HTERT RPE-1 (cell line): Measurements from ENCODE around the gene SCARF2.

Experiments used
- in situ Hi-C: fragments of 300-500 bp; cut with MboI; formaldehyde crosslinking; loops from 4 replicates; pipeline ENCODE4 v1.14.3; 2020; ENCODE audit warnings: low sequenced_read_pairs

The SCARF2 gene

GRCh38 chr22:20440637-20441591 is 3.3 kb upstream of the SCARF2 start:
- in situ Hi-C loops: no loop called here

- in situ Hi-C loops: no loop called here
Observed at GRCh38 chr22:20439928-20440575, 2.4 kb upstream of the SCARF2 start.

GRCh38 chr22:20439556-20439927 is 1.9 kb upstream of the SCARF2 start:
- in situ Hi-C loops: no loop called here

- in situ Hi-C loops: no loop called here
Observed at GRCh38 chr22:20438678-20439492, 1.3 kb upstream of the SCARF2 start.

- in situ Hi-C loops: no loop called here
Observed at GRCh38 chr22:20438427-20438677, 727 bp upstream of the SCARF2 start.

- in situ Hi-C loops: no loop called here
Observed at GRCh38 chr22:20436768-20437612, 635 bp downstream of the SCARF2 start.

- in situ Hi-C loops: no loop called here
Observed at GRCh38 chr22:20436307-20436767, 1.3 kb downstream of the SCARF2 start.

GRCh38 chr22:20435436-20436306 is 2.0 kb downstream of the SCARF2 start:
- in situ Hi-C loops: no loop called here

GRCh38 chr22:20434773-20435172 is 2.9 kb downstream of the SCARF2 start:
- in situ Hi-C loops: no loop called here

- in situ Hi-C loops: no loop called here
Observed at GRCh38 chr22:20434264-20434751, 3.3 kb downstream of the SCARF2 start.

GRCh38 chr22:20433686-20434241 is 3.9 kb downstream of the SCARF2 start:
- in situ Hi-C loops: no loop called here

GRCh38 chr22:20433191-20433590 is 4.4 kb downstream of the SCARF2 start:
- in situ Hi-C loops: no loop called here

- in situ Hi-C loops: no loop called here
Observed at GRCh38 chr22:20432244-20432686, 5.4 kb downstream of the SCARF2 start.

- in situ Hi-C loops: no loop called here
Observed at GRCh38 chr22:20431511-20432192, 6.0 kb downstream of the SCARF2 start.

- in situ Hi-C loops: no loop called here
Observed at GRCh38 chr22:20430720-20431510, 6.7 kb downstream of the SCARF2 start.

GRCh38 chr22:20430101-20430719 is 7.4 kb downstream of the SCARF2 start:
- in situ Hi-C loops: no loop called here
